ENCODE data around the gene ATXN2. TPM values are rescaled to one million over a fixed set of nuclear protein-coding genes. Genes with fewer than 3 reads are reported as not detected.

ATXN2 gene
- total RNA-seq, 1 experiment from 2014 or later: 56.3 TPM

DNA sequence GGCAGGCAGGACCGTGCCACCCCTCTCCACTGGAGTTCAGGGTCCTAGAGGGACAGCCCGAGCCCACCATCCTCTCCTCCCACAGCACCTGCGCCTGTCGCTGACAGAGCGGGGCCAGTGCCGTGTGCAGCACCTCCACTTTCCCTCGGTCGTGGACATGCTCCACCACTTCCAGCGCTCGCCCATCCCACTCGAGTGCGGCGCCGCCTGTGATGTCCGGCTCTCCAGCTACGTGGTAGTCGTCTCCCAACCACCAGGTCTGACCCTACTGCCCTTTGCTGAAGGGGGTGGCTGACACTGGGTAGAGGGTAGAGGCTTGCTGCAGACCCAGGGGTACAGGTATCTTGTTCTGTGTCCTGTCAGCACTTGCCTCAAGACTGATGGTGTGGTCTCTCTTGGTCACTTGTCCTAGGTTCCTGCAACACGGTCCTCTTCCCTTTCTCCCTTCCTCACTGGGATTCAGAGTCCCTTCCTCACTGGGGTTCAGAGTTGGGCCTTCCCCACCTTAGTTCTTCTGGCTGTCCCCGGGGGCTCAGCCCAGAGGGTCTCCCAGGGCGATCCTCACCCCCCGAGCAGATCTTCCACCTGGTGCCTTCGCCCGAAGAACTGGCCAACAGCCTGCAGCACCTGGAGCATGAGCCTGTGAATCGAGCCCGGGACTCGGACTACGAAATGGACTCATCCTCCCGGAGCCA is 151.4 kb downstream of the ATXN2 start:
- no peaks in the 10 kb centered on the region for H3K27me3 Mint-ChIP-seq (ENCODE audit: low read depth)
- H3K9me3 Mint-ChIP-seq: no peaks in the 10 kb centered on the region
- ChIA-PET CTCF (interaction anchor here (1.8 to 6.0 kb wide), 5 partner anchors 12 to 51 kb away, joined by 3 to 116 read pairs (median 24); no protein-coding TSS in a partner anchor), POLR2A (no interaction called here)
- peaks cover 48% of the 10 kb centered on the region for H3K36me3 Mint-ChIP-seq
- no peak for TF ChIP-seq SOX15 (CRISPR knock-in tag; IDR thresholded peaks at IDR 0.05)
- TF ChIP-seq, protein P1, sequence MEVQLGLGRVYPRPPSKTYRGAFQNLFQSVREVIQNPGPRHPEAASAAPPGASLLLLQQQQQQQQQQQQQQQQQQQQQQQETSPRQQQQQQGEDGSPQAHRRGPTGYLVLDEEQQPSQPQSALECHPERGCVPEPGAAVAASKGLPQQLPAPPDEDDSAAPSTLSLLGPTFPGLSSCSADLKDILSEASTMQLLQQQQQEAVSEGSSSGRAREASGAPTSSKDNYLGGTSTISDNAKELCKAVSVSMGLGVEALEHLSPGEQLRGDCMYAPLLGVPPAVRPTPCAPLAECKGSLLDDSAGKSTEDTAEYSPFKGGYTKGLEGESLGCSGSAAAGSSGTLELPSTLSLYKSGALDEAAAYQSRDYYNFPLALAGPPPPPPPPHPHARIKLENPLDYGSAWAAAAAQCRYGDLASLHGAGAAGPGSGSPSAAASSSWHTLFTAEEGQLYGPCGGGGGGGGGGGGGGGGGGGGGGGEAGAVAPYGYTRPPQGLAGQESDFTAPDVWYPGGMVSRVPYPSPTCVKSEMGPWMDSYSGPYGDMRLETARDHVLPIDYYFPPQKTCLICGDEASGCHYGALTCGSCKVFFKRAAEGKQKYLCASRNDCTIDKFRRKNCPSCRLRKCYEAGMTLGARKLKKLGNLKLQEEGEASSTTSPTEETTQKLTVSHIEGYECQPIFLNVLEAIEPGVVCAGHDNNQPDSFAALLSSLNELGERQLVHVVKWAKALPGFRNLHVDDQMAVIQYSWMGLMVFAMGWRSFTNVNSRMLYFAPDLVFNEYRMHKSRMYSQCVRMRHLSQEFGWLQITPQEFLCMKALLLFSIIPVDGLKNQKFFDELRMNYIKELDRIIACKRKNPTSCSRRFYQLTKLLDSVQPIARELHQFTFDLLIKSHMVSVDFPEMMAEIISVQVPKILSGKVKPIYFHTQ (CRISPR knock-in tag; IDR thresholded peaks at IDR 0.05): no peak
- TF ChIP-seq JUN (CRISPR knock-in tag; IDR thresholded peaks at IDR 0.05): no peak
- TF ChIP-seq SMAD3 (CRISPR knock-in tag; IDR thresholded peaks at IDR 0.05; ENCODE audit: borderline replicate concordance): no peak
- TF ChIP-seq, protein P2, sequence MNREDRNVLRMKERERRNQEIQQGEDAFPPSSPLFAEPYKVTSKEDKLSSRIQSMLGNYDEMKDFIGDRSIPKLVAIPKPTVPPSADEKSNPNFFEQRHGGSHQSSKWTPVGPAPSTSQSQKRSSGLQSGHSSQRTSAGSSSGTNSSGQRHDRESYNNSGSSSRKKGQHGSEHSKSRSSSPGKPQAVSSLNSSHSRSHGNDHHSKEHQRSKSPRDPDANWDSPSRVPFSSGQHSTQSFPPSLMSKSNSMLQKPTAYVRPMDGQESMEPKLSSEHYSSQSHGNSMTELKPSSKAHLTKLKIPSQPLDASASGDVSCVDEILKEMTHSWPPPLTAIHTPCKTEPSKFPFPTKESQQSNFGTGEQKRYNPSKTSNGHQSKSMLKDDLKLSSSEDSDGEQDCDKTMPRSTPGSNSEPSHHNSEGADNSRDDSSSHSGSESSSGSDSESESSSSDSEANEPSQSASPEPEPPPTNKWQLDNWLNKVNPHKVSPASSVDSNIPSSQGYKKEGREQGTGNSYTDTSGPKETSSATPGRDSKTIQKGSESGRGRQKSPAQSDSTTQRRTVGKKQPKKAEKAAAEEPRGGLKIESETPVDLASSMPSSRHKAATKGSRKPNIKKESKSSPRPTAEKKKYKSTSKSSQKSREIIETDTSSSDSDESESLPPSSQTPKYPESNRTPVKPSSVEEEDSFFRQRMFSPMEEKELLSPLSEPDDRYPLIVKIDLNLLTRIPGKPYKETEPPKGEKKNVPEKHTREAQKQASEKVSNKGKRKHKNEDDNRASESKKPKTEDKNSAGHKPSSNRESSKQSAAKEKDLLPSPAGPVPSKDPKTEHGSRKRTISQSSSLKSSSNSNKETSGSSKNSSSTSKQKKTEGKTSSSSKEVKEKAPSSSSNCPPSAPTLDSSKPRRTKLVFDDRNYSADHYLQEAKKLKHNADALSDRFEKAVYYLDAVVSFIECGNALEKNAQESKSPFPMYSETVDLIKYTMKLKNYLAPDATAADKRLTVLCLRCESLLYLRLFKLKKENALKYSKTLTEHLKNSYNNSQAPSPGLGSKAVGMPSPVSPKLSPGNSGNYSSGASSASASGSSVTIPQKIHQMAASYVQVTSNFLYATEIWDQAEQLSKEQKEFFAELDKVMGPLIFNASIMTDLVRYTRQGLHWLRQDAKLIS (CRISPR knock-in tag; IDR thresholded peaks at IDR 0.05; ENCODE audit: borderline replicate concordance): no peak
- TF ChIP-seq RELA (CRISPR knock-in tag; IDR thresholded peaks at IDR 0.05; ENCODE audit: borderline replicate concordance): no peak
- no peak for TF ChIP-seq PRRX2 (CRISPR knock-in tag; IDR thresholded peaks at IDR 0.05)
- no peak for TF ChIP-seq EMX1 (CRISPR knock-in tag; IDR thresholded peaks at IDR 0.05)
- no peak for ATAC-seq
- no peak overlapping the region for H3K4me3 Mint-ChIP-seq
- H3K27ac Mint-ChIP-seq: peak overlapping the region; percentile 34
- H3K4me1 Mint-ChIP-seq: peaks cover 18% of the 10 kb centered on the region
- no peak for DNase-seq (ENCODE audit: low spot score)

DNA sequence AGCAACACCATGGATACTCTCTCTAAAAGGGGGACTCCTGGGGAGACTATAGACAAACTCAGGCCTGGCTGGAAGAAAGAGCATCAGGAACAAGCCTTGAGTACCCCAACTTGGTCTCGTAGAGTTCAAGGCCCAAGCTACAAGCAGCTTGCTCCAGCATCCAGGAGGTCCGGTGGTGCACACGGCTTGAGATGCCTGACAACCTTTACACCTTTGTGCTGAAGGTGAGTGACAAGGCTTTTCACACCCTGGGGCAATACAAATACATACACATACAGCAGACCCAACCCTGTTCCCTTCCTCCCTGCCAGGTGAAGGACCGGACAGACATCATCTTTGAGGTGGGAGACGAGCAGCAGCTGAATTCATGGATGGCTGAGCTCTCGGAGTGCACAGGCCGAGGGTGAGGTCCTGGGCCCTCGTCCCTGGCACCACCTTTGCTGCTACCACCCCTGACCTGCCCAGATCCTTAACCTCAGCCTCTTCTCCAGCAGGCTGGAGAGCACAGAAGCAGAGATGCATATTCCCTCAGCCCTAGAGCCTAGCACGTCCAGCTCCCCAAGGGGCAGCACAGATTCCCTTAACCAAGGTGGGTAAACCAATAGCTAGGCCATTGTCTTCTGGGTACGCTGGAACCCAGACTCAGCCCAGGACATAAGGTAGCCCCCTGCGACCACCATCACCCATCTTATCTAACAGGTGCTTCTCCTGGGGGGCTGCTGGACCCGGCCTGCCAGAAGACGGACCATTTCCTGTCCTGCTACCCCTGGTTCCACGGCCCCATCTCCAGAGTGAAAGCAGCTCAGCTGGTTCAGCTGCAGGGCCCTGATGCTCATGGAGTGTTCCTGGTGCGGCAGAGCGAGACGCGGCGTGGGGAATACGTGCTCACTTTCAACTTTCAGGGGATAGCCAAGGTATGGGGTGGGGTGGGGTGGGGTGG is 152.2 kb downstream of the ATXN2 start:
- ATAC-seq (no peak), DNase-seq (ENCODE audit: low spot score) (no peak)
- no peaks in the 10 kb centered on the region for H3K27me3 Mint-ChIP-seq (ENCODE audit: low read depth)
- H3K36me3 Mint-ChIP-seq: peaks cover 48% of the 10 kb centered on the region
- H3K9me3 Mint-ChIP-seq: no peaks in the 10 kb centered on the region
- CTCF ChIA-PET: interaction anchor here (0.8 to 6.0 kb wide), 6 partner anchors 12 to 50 kb away, joined by 3 to 116 read pairs (median 20); no protein-coding TSS in a partner anchor
- H3K4me1 Mint-ChIP-seq: peaks cover 19% of the 10 kb centered on the region
- peak overlapping the region; percentile 94; the same call in 1 of the 2 replicates for H3K27ac Mint-ChIP-seq
- POLR2A ChIA-PET: interaction anchor here (0.6 to 1.2 kb wide), 4 partner anchors 11 to 1159 kb away, joined by 3 to 5 read pairs (median 4); no protein-coding TSS in a partner anchor
- H3K4me3 Mint-ChIP-seq: no peak overlapping the region
- no peak for TF ChIP-seq CREM (CRISPR knock-in tag; IDR thresholded peaks at IDR 0.05)
- TF ChIP-seq RELA (CRISPR knock-in tag; IDR thresholded peaks at IDR 0.05; ENCODE audit: borderline replicate concordance): no peak
- TF ChIP-seq ZNF671 (CRISPR knock-in tag; IDR thresholded peaks at IDR 0.05): no peak
- TF ChIP-seq, protein P3, sequence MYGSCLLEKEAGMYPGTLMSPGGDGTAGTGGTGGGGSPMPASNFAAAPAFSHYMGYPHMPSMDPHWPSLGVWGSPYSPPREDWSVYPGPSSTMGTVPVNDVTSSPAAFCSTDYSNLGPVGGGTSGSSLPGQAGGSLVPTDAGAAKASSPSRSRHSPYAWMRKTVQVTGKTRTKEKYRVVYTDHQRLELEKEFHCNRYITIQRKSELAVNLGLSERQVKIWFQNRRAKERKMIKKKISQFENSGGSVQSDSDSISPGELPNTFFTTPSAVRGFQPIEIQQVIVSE (CRISPR knock-in tag; IDR thresholded peaks at IDR 0.05; ENCODE audit: borderline replicate concordance): no peak
- TF ChIP-seq, protein P4, sequence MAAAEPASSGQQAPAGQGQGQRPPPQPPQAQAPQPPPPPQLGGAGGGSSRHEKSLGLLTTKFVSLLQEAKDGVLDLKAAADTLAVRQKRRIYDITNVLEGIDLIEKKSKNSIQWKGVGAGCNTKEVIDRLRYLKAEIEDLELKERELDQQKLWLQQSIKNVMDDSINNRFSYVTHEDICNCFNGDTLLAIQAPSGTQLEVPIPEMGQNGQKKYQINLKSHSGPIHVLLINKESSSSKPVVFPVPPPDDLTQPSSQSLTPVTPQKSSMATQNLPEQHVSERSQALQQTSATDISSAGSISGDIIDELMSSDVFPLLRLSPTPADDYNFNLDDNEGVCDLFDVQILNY (CRISPR knock-in tag; IDR thresholded peaks at IDR 0.05): no peak
- TF ChIP-seq, protein P5, sequence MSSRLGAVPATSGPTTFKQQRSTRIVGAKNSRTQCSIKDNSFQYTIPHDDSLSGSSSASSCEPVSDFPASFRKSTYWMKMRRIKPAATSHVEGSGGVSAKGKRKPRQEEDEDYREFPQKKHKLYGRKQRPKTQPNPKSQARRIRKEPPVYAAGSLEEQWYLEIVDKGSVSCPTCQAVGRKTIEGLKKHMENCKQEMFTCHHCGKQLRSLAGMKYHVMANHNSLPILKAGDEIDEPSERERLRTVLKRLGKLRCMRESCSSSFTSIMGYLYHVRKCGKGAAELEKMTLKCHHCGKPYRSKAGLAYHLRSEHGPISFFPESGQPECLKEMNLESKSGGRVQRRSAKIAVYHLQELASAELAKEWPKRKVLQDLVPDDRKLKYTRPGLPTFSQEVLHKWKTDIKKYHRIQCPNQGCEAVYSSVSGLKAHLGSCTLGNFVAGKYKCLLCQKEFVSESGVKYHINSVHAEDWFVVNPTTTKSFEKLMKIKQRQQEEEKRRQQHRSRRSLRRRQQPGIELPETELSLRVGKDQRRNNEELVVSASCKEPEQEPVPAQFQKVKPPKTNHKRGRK (CRISPR knock-in tag; IDR thresholded peaks at IDR 0.05; ENCODE audit: borderline replicate concordance): no peak
- TF ChIP-seq JAZF1 (CRISPR knock-in tag; IDR thresholded peaks at IDR 0.05): no peak
- TF ChIP-seq, protein P6, sequence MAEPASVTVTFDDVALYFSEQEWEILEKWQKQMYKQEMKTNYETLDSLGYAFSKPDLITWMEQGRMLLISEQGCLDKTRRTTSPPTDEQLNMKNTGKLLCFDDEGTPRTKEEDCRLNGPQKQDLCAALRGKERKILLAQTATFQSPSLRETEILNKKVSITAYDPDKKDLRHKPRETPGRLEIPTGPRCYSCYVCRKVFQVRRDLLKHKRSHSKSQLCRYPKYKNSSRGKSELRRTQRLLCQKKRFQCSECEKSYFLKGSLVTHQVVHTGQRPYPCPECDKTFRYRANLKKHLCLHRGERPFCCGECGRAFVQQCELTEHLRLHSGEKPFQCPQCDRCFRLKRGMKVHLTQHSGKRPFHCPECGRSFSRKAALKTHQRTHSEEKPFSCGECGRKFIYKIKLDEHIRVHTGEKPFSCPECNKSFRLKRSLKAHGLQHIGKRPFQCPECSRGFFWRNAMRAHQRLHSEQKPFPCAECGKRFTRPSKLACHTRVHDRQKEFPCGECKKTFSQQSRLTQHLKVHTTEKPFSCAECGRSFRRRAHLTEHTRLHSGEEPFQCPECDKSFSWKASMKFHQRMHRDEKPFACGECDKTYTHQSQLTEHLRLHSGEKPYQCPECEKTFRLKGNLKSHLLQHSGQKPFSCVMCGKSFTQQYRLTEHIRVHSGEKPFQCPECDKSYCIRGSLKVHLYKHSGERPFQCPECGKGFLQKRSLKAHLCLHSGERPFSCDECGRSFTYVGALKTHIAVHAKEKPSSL (CRISPR knock-in tag; conservative IDR thresholded peaks at IDR 0.05): no peak
- no peak for TF ChIP-seq ZNF138 (CRISPR knock-in tag; conservative IDR thresholded peaks at IDR 0.05)
- TF ChIP-seq MXD4 (CRISPR knock-in tag; IDR thresholded peaks at IDR 0.05; ENCODE audit: borderline replicate concordance): no peak
- no peak for TF ChIP-seq SOX15 (CRISPR knock-in tag; IDR thresholded peaks at IDR 0.05)
- TF ChIP-seq TEAD1 (CRISPR knock-in tag; IDR thresholded peaks at IDR 0.05): no peak

All from WTC11 (cell line).